Muscle of arm (tissue), 12 donors: ENCODE results near the gene PRKN. TPM values are rescaled to one million over a fixed set of nuclear protein-coding genes. Genes with fewer than 3 reads are reported as not detected.

ENCODE experiments used
- DNase-seq: peaks from one replicate; pipeline ENCODE4 v3.0.0-alpha.2; 2013
- polyA plus RNA-seq, 12 donors: library from polyadenylated mRNA; unstranded; fragments of 120-200 nt; gene quantifications; one replicate each; pipeline ENCODE4 v1.2.1, GENCODE V29; 2013; ENCODE audit not compliant: insufficient read length in 12 of 12

The PRKN gene
- polyA plus RNA-seq, 12 donors: 2.6 to 5.4 (median 3.9) TPM; not detected in 2

- no peak for DNase-seq
Measured at GRCh38 chr6:161663682-161664081, 1063.9 kb downstream of the PRKN start.

GRCh38 chr6:161660666-161661571 lies 1066.6 kb downstream of the PRKN start:
- DNase-seq: no peak

GRCh38 chr6:161658211-161658610 lies 1069.4 kb downstream of the PRKN start:
- DNase-seq: no peak

- no peak for DNase-seq
Measured at GRCh38 chr6:161654209-161654608, 1073.4 kb downstream of the PRKN start.

GRCh38 chr6:161651949-161652348 lies 1075.6 kb downstream of the PRKN start:
- no peak for DNase-seq

GRCh38 chr6:161649841-161650240 lies 1077.7 kb downstream of the PRKN start:
- DNase-seq: no peak

GRCh38 chr6:161649068-161649467 lies 1078.5 kb downstream of the PRKN start:
- no peak for DNase-seq

GRCh38 chr6:161647234-161647633 lies 1080.3 kb downstream of the PRKN start:
- no peak for DNase-seq

GRCh38 chr6:161644521-161644920 lies 1083.0 kb downstream of the PRKN start:
- no peak for DNase-seq

GRCh38 chr6:161641175-161641574 lies 1086.4 kb downstream of the PRKN start:
- no peak for DNase-seq

- no peak for DNase-seq
Measured at GRCh38 chr6:161639772-161640171, 1087.8 kb downstream of the PRKN start.

GRCh38 chr6:161637658-161638057 lies 1089.9 kb downstream of the PRKN start:
- DNase-seq: no peak

GRCh38 chr6:161636882-161637430 lies 1090.6 kb downstream of the PRKN start:
- no peak for DNase-seq

GRCh38 chr6:161635975-161636374 lies 1091.6 kb downstream of the PRKN start:
- no peak for DNase-seq

- DNase-seq: no peak
Measured at GRCh38 chr6:161634916-161635315, 1092.7 kb downstream of the PRKN start.

- peak; percentile 67 for DNase-seq
Measured at GRCh38 chr6:161631676-161632194, 1095.8 kb downstream of the PRKN start.

GRCh38 chr6:161630674-161631073 lies 1096.9 kb downstream of the PRKN start:
- DNase-seq: no peak

GRCh38 chr6:161626132-161626676 lies 1101.4 kb downstream of the PRKN start:
- DNase-seq: no peak

GRCh38 chr6:161624111-161624510 lies 1103.5 kb downstream of the PRKN start:
- no peak for DNase-seq

- DNase-seq: no peak
Measured at GRCh38 chr6:161622779-161623178, 1104.8 kb downstream of the PRKN start.

- peak; percentile 31 for DNase-seq
Measured at GRCh38 chr6:161618831-161619454, 1108.6 kb downstream of the PRKN start.

GRCh38 chr6:161613711-161614110 lies 1113.9 kb downstream of the PRKN start:
- DNase-seq: no peak
